NCI-H2029 treated with DMSO at 0.1 percent for 48 hours (cell line): Measurements from ENCODE around the gene SMNDC1.
"Not testable (repeated sequence)": the region's sequence is repeated elsewhere in the genome, so short reads cannot be mapped to it uniquely, and the experiment has no call there.

Source experiments
- DNase-seq: peaks from one replicate; lab custom pipeline; 2025; lab: John Stamatoyannopoulos, UW

Gene SMNDC1

DNA sequence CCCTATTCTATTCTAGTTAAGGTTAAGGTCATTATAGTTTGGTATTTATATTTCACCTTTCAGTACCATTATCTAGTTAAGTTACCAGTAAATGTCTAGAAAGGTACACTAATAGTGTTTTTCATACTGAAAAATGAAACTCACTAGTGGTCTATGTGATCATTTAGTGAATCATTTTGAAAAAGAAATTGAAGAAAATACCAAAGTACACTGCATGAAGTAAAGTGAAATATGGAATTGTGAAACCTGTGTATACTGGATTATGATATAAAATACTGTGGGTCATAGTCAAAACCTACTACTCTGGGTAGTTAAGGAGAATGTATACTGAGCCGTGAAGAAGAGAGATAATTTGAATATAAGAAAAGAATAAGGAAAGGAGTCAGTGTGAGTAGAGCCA lies 53.3 kb downstream of the SMNDC1 start:
- DNase-seq, result not testable (repeated sequence)

- not testable (repeated sequence) for DNase-seq
Observed at GRCh38 chr10:110249489-110249888, 55.2 kb downstream of the SMNDC1 start.

DNA sequence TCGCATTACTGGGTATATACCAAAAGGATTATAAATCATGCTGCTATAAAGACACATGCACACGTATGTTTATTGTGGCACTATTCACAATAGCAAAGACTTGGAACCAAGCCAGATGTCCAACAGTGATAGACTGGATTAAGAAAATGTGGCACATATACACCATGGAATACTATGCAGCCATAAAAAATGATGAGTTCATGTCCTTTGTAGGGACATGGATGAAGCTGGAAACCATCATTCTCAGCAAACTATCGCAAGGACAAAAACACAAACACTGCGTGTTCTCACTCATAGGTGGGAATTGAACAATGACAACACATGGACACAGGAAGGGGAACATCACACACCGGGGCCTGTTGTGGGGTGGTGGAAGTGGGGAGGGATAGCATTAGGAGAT lies 56.9 kb downstream of the SMNDC1 start:
- DNase-seq, result not testable (repeated sequence)

DNA sequence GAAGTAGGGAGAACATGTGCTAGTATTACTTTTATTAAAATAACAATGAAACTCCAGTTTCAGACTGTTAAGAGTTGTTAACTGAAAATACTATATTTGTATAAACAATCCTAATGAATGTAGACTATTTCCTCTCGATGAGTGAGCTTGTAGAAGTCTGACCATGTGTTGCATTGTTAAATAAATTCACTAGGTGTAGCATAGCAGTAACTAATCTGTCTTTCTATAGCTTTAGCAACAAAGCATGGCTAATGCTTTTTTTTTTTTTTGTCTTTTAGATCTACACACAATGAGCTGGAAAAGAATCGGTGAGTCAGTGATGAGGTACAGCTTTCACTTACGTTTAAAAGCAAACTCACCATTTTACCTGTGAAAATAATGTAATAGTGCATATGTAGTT lies 60.2 kb downstream of the SMNDC1 start:
- DNase-seq, result no peak

- no peak for DNase-seq
Observed at GRCh38 chr10:110242511-110242910, 62.2 kb downstream of the SMNDC1 start.

GRCh38 chr10:110241841-110242240 lies 62.9 kb downstream of the SMNDC1 start:
- no peak for DNase-seq

- no peak for DNase-seq
Observed at GRCh38 chr10:110241407-110241806, 63.3 kb downstream of the SMNDC1 start.
